ENCODE results near the gene SYNE2. TPM values are rescaled to one million over a fixed set of nuclear protein-coding genes. Genes with fewer than 3 reads are reported as not detected.
"Not testable (repeated sequence)": the region's sequence is repeated elsewhere in the genome, so short reads cannot be mapped to it uniquely, and the experiment has no call there.

The SYNE2 gene, protein sequence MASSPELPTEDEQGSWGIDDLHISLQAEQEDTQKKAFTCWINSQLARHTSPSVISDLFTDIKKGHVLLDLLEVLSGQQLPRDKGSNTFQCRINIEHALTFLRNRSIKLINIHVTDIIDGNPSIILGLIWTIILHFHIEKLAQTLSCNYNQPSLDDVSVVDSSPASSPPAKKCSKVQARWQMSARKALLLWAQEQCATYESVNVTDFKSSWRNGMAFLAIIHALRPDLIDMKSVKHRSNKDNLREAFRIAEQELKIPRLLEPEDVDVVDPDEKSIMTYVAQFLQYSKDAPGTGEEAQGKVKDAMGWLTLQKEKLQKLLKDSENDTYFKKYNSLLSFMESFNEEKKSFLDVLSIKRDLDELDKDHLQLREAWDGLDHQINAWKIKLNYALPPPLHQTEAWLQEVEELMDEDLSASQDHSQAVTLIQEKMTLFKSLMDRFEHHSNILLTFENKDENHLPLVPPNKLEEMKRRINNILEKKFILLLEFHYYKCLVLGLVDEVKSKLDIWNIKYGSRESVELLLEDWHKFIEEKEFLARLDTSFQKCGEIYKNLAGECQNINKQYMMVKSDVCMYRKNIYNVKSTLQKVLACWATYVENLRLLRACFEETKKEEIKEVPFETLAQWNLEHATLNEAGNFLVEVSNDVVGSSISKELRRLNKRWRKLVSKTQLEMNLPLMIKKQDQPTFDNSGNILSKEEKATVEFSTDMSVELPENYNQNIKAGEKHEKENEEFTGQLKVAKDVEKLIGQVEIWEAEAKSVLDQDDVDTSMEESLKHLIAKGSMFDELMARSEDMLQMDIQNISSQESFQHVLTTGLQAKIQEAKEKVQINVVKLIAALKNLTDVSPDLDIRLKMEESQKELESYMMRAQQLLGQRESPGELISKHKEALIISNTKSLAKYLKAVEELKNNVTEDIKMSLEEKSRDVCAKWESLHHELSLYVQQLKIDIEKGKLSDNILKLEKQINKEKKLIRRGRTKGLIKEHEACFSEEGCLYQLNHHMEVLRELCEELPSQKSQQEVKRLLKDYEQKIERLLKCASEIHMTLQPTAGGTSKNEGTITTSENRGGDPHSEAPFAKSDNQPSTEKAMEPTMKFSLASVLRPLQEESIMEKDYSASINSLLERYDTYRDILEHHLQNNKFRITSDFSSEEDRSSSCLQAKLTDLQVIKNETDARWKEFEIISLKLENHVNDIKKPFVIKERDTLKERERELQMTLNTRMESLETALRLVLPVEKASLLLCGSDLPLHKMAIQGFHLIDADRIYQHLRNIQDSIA (N-terminal part only)
- total RNA-seq = 100 to 1,000 TPM in 6 of 10 donors, 10 to 100 TPM in 4; 88.4 to 205 (median 110) TPM
- polyA plus RNA-seq = 10 to 100 TPM; 43.6 to 98.7 TPM
- long read RNA-seq, donor 1, partial matches to known transcripts = 71 of 116 reads
- long read RNA-seq, donor 1, other reads (novel, unspliced or antisense) = 43 of 116 reads
- long read RNA-seq, donor 2, partial matches to known transcripts = 40 of 66 reads
- long read RNA-seq, donor 2, other reads (novel, unspliced or antisense) = 24 of 66 reads
- long read RNA-seq, donor 3, transcript SYNE2-207 (11 exons, 2,669 nt) = major isoform, 8 of 203 reads
- long read RNA-seq, donor 3, partial matches to known transcripts = 152 of 203 reads
- long read RNA-seq, donor 3, other reads (novel, unspliced or antisense) = 42 of 203 reads

DNA sequence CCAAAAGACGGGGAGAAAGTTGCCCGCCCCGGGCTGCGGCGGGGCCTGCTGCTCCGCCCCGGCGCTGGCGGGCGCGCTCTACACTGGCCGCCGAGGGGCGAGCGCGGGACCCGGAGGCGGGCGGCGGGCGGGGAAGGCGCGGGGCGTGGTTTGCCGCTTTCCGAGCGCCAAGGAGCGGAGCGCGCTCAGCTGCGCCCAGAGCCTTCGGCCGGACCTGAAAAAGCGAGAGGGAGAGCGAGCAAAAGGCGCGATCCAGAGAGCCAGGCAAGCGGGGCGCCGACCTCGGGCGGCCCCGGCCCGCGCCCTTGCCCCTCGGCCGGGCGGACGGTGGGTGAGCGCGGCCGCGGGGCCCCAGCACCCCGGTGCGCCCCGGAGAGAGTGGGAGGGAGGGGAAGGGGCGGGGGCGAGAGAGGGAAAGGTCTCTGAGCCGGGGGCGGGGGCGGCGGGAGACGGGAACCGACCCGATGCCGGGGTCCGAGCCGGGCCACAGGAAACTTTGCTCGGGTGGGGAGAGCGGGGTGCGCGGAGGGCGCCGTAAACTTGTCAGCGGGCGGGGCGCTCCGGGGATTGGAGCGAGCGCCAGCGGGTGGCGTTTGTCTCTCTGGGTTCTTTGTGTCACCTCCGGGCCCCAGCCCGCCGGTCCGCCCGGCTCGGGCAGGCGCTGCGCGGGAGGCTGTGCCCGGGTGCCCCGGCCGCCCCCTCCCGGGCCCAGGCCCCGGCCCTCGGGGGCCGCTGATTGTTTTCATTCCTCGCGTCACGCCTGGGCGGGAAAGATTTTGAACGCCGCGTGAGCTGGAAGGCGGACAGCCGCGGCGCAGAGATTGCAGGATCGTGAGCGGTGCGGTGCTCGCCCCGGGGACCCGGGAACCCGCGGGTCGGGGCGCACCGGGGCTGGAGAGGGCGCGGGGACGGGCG, at the start of gene SYNE2:
SYNE2 (plus strand) TSS at position 188 of the 915 bp plus-strand sequence. CDS start 56,145 bp downstream, outside the sequence.
- WGBS, 2 donors = 1% methylated on average over 102 to 123 of the region's 124 CpGs
- Histone ChIP-seq H3K36me3 (no peaks in the 10 kb centered on the region), H3K4me3 (peak within 1 kb of the TSS; percentile 69 to 90 (median 78)), H3K27me3 (peaks cover 0 to 41% (median 0%) of the 10 kb centered on the region in 7 donors), H3K9me3 (no peaks in the 10 kb centered on the region), H3K4me1 (peaks cover 0 to 58% (median 42%) of the 10 kb centered on the region in 9 donors), H3K27ac (peak within 1 kb of the TSS; percentile 85 to 95 (median 93))
- TF ChIP-seq, protein P1, sequence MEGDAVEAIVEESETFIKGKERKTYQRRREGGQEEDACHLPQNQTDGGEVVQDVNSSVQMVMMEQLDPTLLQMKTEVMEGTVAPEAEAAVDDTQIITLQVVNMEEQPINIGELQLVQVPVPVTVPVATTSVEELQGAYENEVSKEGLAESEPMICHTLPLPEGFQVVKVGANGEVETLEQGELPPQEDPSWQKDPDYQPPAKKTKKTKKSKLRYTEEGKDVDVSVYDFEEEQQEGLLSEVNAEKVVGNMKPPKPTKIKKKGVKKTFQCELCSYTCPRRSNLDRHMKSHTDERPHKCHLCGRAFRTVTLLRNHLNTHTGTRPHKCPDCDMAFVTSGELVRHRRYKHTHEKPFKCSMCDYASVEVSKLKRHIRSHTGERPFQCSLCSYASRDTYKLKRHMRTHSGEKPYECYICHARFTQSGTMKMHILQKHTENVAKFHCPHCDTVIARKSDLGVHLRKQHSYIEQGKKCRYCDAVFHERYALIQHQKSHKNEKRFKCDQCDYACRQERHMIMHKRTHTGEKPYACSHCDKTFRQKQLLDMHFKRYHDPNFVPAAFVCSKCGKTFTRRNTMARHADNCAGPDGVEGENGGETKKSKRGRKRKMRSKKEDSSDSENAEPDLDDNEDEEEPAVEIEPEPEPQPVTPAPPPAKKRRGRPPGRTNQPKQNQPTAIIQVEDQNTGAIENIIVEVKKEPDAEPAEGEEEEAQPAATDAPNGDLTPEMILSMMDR (IDR thresholded peaks at IDR 0.05) = peak; percentile 17 to 64 (median 47)
- intact Hi-C loops (cut with DNase I) = loop anchor here in 8 of 10 donors (2.0 to 10.0 kb wide), 10 partner anchors 14 to 132 kb away; no protein-coding TSS in a partner anchor
- peak; percentile 88 to 96 (median 94) for ATAC-seq
- peak; percentile 81 to 84 for DNase-seq

DNA sequence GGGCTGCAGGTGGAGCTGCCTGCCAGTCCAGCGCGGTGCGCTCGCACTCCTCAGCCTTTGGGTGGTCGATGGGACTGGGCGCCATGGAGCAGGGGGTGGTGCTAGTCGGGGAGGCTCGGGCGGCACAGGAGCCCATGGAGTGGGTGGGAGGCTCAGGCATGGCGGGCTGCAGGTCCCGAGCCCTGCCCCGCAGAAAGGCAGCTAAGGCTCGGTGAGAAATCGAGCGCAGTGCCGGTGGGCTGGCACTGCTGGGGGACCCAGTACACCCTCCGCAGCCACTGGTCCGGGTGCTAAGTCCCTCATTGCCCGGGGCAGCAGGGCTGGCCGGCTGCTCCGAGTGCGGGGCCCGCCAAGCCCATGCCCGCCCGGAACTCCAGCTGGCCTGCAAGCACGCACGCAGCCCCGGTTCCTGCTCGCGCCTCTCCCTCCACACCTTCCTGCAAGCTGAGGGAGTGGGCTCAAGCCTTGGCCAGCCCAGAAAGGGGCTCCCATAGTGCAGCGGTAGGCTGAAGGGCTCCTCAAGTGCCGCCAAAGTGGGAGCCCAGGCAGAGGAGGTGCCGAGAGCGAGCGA, 49.5 kb upstream of the SYNE2 start:
- not testable (repeated sequence) for H3K9me3 ChIP-seq, H3K4me1 ChIP-seq, H3K27ac ChIP-seq, H3K27me3 ChIP-seq, H3K4me3 ChIP-seq, H3K36me3 ChIP-seq, ATAC-seq, DNase-seq
- 94 to 95% methylated on average over 28 to 35 of the region's 35 CpGs for WGBS, 2 donors
- intact Hi-C loops (cut with DNase I) = loop anchor here in 7 of 10 donors (5.0 to 10.0 kb wide), 5 partner anchors 191 to 501 kb away; partner anchors contain the start of gene ESR2 (in 1 of the 7)

DNA sequence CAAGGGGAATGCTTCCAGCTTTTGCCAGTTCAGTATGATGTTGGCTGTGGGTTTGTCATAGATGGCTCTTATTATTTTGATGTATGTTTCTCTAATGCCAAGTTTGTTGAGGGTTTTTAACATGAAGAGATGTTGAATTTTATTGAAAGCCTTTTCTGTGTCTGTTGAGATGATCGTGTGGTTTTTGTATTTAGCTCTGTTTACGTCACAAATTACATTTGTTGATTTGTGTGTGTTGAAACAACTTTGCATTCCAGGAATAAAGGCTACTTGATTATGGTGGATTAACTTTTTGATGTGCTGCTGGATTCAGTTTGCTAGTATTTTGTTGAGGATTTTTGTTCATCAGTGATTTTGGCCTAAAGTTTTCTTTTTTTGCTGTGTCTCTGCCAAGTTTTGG, 46.7 kb upstream of the SYNE2 start:
- H3K27ac ChIP-seq, H3K36me3 ChIP-seq, DNase-seq, ATAC-seq, H3K4me3 ChIP-seq, H3K4me1 ChIP-seq, H3K9me3 ChIP-seq, H3K27me3 ChIP-seq: not testable (repeated sequence)
- 87% methylated on average over 2 of the region's 2 CpGs for WGBS, 2 donors
- intact Hi-C loops (cut with DNase I) = loop anchor here in 5 of 10 donors (10.0 kb wide), 4 partner anchors 189 to 499 kb away; partner anchors contain the start of gene ESR2 (in 1 of the 5)

DNA sequence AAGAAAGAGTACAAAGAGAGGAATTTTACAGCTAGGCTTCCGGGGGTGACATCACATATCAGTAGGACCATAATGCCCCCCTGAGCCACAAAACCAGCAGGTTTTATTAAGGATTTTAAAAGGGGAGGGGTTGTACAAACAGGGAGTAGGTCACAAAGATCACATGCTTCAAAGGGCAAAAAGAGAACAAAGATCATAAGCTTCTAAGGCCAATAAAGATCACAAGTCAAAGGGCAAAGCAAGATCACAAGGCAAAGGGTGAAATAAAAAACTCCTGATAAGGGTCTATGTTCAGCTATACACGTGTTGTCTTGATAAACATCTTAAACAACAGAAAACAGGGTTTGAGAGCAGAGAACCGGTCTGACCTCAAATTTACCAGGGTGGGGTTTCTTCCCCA, 41.1 kb upstream of the SYNE2 start:
- H3K27me3 ChIP-seq; intact Hi-C loops (cut with DNase I); H3K27ac ChIP-seq; H3K4me3 ChIP-seq; ATAC-seq; H3K36me3 ChIP-seq; H3K4me1 ChIP-seq; DNase-seq: not testable (repeated sequence)
- 85 to 88% methylated on average over 3 of the region's 3 CpGs for WGBS, 2 donors
- peaks cover 0 to 26% (median 8%) of the 10 kb centered on the region in 11 donors for H3K9me3 ChIP-seq
